BLaER1 (cell line): ENCODE measurements around the gene EEF2.
A peak's percentile ranks its signal among the peaks of the same experiment; 100 is the strongest.
"Not testable (repeated sequence)": the region's sequence is repeated elsewhere in the genome, so short reads cannot be mapped to it uniquely, and the experiment has no call there.

ENCODE experiments used
- H3K27ac ChIP-seq: shearing (Covaris generic); formaldehyde crosslinking; 2 replicates; pipeline ENCODE4 v1.8.1; 2022
- H3K27me3 ChIP-seq: shearing (Covaris generic); formaldehyde crosslinking; 2 replicates; pipeline ENCODE4 v1.8.1; 2022
- H3K36me3 ChIP-seq: shearing (Covaris generic); formaldehyde crosslinking; 2 replicates; pipeline ENCODE4 v1.8.1; 2022
- H3K4me1 ChIP-seq: shearing (Covaris generic); formaldehyde crosslinking; 2 replicates; pipeline ENCODE4 v1.8.1; 2022
- H3K4me2 ChIP-seq: shearing (Covaris generic); formaldehyde crosslinking; 2 replicates; pipeline ENCODE4 v1.8.1; 2022
- H3K4me3 ChIP-seq: shearing (Covaris generic); formaldehyde crosslinking; 2 replicates; pipeline ENCODE4 v1.8.1; 2022
- H3K9ac ChIP-seq: shearing (Covaris generic); formaldehyde crosslinking; 2 replicates; pipeline ENCODE4 v1.8.1; 2022
- H3K9me3 ChIP-seq: shearing (Covaris generic); formaldehyde crosslinking; 2 replicates; pipeline ENCODE4 v1.8.1; 2022
- H4K20me1 ChIP-seq: shearing (Covaris generic); formaldehyde crosslinking; 2 replicates; pipeline ENCODE4 v1.8.1; 2022
- Cebpa-rat ChIP-seq: shearing (Covaris generic); IDR thresholded peaks from 2 replicates; pipeline ENCODE4 v1.8.1; 2022

Gene EEF2

GRCh38 chr19:4007021-4007835 is 22.0 kb upstream of the EEF2 start, which contains the start of gene PIAS4:
Gene PIAS4, plus strand, starts transcription at chr19:4007736. Its CDS starts 25 bp downstream, at chr19:4007761.
- Histone ChIP-seq H3K9me3 (no peaks in the 10 kb centered on the region), H3K4me1 (peaks cover 39% of the 10 kb centered on the region), H3K36me3 (peaks cover 26% of the 10 kb centered on the region), H3K27me3 (no peaks in the 10 kb centered on the region), H3K4me2 (peak within 1 kb of the TSS; percentile 99), H3K27ac (peak within 1 kb of the TSS; percentile 86), H3K9ac (peak within 1 kb of the TSS; percentile 84), H4K20me1 (peaks cover 41% of the 10 kb centered on the region), H3K4me3 (peak within 1 kb of the TSS; percentile 91)
- no peak for TF ChIP-seq Cebpa-rat

- not testable (repeated sequence) for H3K27ac ChIP-seq, H3K9me3 ChIP-seq, H3K27me3 ChIP-seq, H3K4me2 ChIP-seq, H3K9ac ChIP-seq, H3K4me3 ChIP-seq
- H3K36me3 ChIP-seq = peaks cover 13% of the 10 kb centered on the region
- H4K20me1 ChIP-seq = peaks cover 26% of the 10 kb centered on the region
- H3K4me1 ChIP-seq = peaks cover 31% of the 10 kb centered on the region
These were observed 20.2 kb upstream of the EEF2 start for GRCh38 chr19:4005436-4005835.

GRCh38 chr19:4000798-4001197 is 15.5 kb upstream of the EEF2 start:
- H3K4me1 ChIP-seq, H3K9ac ChIP-seq, H3K4me3 ChIP-seq, H4K20me1 ChIP-seq, H3K27ac ChIP-seq, H3K4me2 ChIP-seq, H3K27me3 ChIP-seq, H3K36me3 ChIP-seq, H3K9me3 ChIP-seq: not testable (repeated sequence)

GRCh38 chr19:3998667-3999412 is 13.6 kb upstream of the EEF2 start:
- not testable (repeated sequence) for H3K4me3 ChIP-seq, H3K36me3 ChIP-seq, H4K20me1 ChIP-seq, H3K4me2 ChIP-seq, H3K27ac ChIP-seq, H3K27me3 ChIP-seq, H3K9me3 ChIP-seq, H3K4me1 ChIP-seq, H3K9ac ChIP-seq

GRCh38 chr19:3995607-3996006 is 10.3 kb upstream of the EEF2 start:
- Histone ChIP-seq H3K4me2 (no peak overlapping the region), H4K20me1 (no peaks in the 10 kb centered on the region), H3K4me3 (no peak overlapping the region), H3K27me3 (no peaks in the 10 kb centered on the region), H3K36me3 (no peaks in the 10 kb centered on the region), H3K9ac (no peak overlapping the region), H3K4me1 (peaks cover 8% of the 10 kb centered on the region), H3K27ac (no peak overlapping the region), H3K9me3 (no peaks in the 10 kb centered on the region)
- TF ChIP-seq Cebpa-rat = no peak

GRCh38 chr19:3990815-3991117 is 5.5 kb upstream of the EEF2 start:
- Histone ChIP-seq H3K9me3 (no peaks in the 10 kb centered on the region), H3K4me2 (no peak overlapping the region; the same call in 1 of the 2 replicates), H3K27ac (peak overlapping the region; percentile 31; the same call in 1 of the 2 replicates), H3K4me3 (no peak overlapping the region), H4K20me1 (no peaks in the 10 kb centered on the region), H3K36me3 (no peaks in the 10 kb centered on the region), H3K9ac (no peak overlapping the region), H3K4me1 (peaks cover 23% of the 10 kb centered on the region), H3K27me3 (no peaks in the 10 kb centered on the region)
- TF ChIP-seq Cebpa-rat = no peak

GRCh38 chr19:3987619-3988371 is 2.5 kb upstream of the EEF2 start:
- H3K27me3 ChIP-seq = no peaks in the 10 kb centered on the region
- H3K9ac ChIP-seq = peak overlapping the region; percentile 100; the same call in 1 of the 2 replicates
- peak overlapping the region; percentile 97 for H3K4me3 ChIP-seq
- no peak for TF ChIP-seq Cebpa-rat
- H3K9me3 ChIP-seq = no peaks in the 10 kb centered on the region
- peaks cover 39% of the 10 kb centered on the region for H3K4me1 ChIP-seq
- peaks cover 24% of the 10 kb centered on the region for H4K20me1 ChIP-seq
- H3K27ac ChIP-seq = peak overlapping the region; percentile 98; the same call in 1 of the 2 replicates
- peak overlapping the region; percentile 98 for H3K4me2 ChIP-seq
- peaks cover 19% of the 10 kb centered on the region for H3K36me3 ChIP-seq

- H3K27ac ChIP-seq = peak overlapping the region; percentile 98
- peak overlapping the region; percentile 100 for H3K9ac ChIP-seq
- H4K20me1 ChIP-seq = peaks cover 38% of the 10 kb centered on the region
- TF ChIP-seq Cebpa-rat = no peak
- H3K4me3 ChIP-seq = peak overlapping the region; percentile 97
- H3K27me3 ChIP-seq = no peaks in the 10 kb centered on the region
- peak overlapping the region; percentile 98 for H3K4me2 ChIP-seq
- H3K36me3 ChIP-seq = peaks cover 33% of the 10 kb centered on the region
- H3K9me3 ChIP-seq = no peaks in the 10 kb centered on the region
- H3K4me1 ChIP-seq = peaks cover 53% of the 10 kb centered on the region
These were observed 1.2 kb upstream of the EEF2 start for GRCh38 chr19:3986260-3987041.

- Histone ChIP-seq H3K27ac (peak overlapping the region; percentile 98), H4K20me1 (peaks cover 45% of the 10 kb centered on the region), H3K9ac (peak overlapping the region; percentile 100), H3K4me1 (peaks cover 60% of the 10 kb centered on the region), H3K9me3 (no peaks in the 10 kb centered on the region), H3K36me3 (peaks cover 40% of the 10 kb centered on the region), H3K4me2 (peak overlapping the region; percentile 98), H3K4me3 (peak overlapping the region; percentile 97), H3K27me3 (no peaks in the 10 kb centered on the region)
- no peak for TF ChIP-seq Cebpa-rat
These were observed 488 bp upstream of the EEF2 start for GRCh38 chr19:3985643-3986259.
